CD14-positive monocyte (primary cell): Measurements from ENCODE around the gene GASK1B. TPM values are rescaled to one million over a fixed set of nuclear protein-coding genes. Genes with fewer than 3 reads are reported as not detected.
A peak's percentile ranks its signal among the peaks of the same experiment; 100 is the strongest.

ENCODE experiments used
- DNase-seq, 3 donors: peaks; one replicate each; pipeline ENCODE4 v3.0.0-alpha.2; 2011 to 2022
- H2AFZ ChIP-seq: 2 replicates; pipeline ENCODE4 v1.6.0; 2012; ENCODE audit warnings: mild to moderate bottlenecking, low read depth, low read length, inconsistent platforms; ENCODE audit not compliant: insufficient read depth, poor library complexity, severe bottlenecking
- H3K27ac ChIP-seq, 2 donors: 1 replicate in 1 of 2; 2 replicates in 1 of 2; pipeline ENCODE4 v1.5.1; 2012 to 2013; ENCODE audit warnings: low read length in 2 of 2, control low read depth in 1 of 2, inconsistent platforms in 1 of 2, low read depth in 1 of 2, mild to moderate bottlenecking in 1 of 2
- H3K27me3 ChIP-seq, 2 donors: one replicate each; pipeline versions ENCODE4 v1.6.0 to v1.6.1; 2011 to 2013; ENCODE audit warnings: low read length in 2 of 2; ENCODE audit not compliant: control insufficient read depth in 2 of 2, insufficient read depth in 2 of 2
- H3K36me3 ChIP-seq, 2 donors: replicated peaks in 1 of 2; 1 replicate in 1 of 2; 2 replicates in 1 of 2; pipeline versions ENCODE4 v1.5.1 to v1.6.1; 2012 to 2013; ENCODE audit warnings: low read length in 2 of 2, control low read depth in 1 of 2, inconsistent platforms in 1 of 2, mild to moderate bottlenecking in 1 of 2; ENCODE audit not compliant: insufficient read depth in 2 of 2, control insufficient read depth in 1 of 2
- H3K4me1 ChIP-seq, 2 donors: 1 replicate in 1 of 2; 2 replicates in 1 of 2; pipeline versions ENCODE4 v1.5.1 to v1.6.1; 2012 to 2013; ENCODE audit warnings: low read length in 2 of 2, control low read depth in 1 of 2, inconsistent platforms in 1 of 2, mild to moderate bottlenecking in 1 of 2, moderate library complexity in 1 of 2; ENCODE audit not compliant: insufficient read depth in 2 of 2, control insufficient read depth in 1 of 2
- H3K4me2 ChIP-seq: replicated peaks from 2 replicates; pipeline ENCODE3; 2012; ENCODE audit warnings: low read length, moderate library complexity, mild to moderate bottlenecking; ENCODE audit not compliant: poor library complexity, severe bottlenecking; ENCODE audit errors: extremely low read depth
- H3K4me3 ChIP-seq, 3 experiments: fragments of 200-600 bp in 1 of 3; sonication (generic) in 1 of 3; replicated peaks in 1 of 3; 1 replicate in 2 of 3; 2 replicates in 1 of 3; pipeline ENCODE4 v1.5.1; 2011 to 2013; ENCODE audit warnings: low read length in 3 of 3, mild to moderate bottlenecking in 3 of 3, control low read depth in 2 of 3, low read depth in 2 of 3, inconsistent platforms in 1 of 3, moderate library complexity in 1 of 3
- H3K79me2 ChIP-seq: 2 replicates; pipeline ENCODE4 v1.6.0; 2012; ENCODE audit warnings: mild to moderate bottlenecking, control low read depth, inconsistent platforms, low read length, moderate library complexity; ENCODE audit not compliant: insufficient read depth
- H3K9ac ChIP-seq: 2 replicates; pipeline ENCODE4 v1.6.0; 2017; ENCODE audit warnings: low read length, mild to moderate bottlenecking; ENCODE audit not compliant: insufficient read depth, poor library complexity, severe bottlenecking
- H3K9me3 ChIP-seq, 2 donors: replicated peaks in 1 of 2; 1 replicate in 1 of 2; 2 replicates in 1 of 2; pipeline versions ENCODE4 v1.5.1 to v1.6.1; 2012 to 2013; ENCODE audit warnings: low read length in 2 of 2, control low read depth in 1 of 2; ENCODE audit not compliant: control insufficient read depth in 1 of 2, insufficient read depth in 1 of 2
- H4K20me1 ChIP-seq: 2 replicates; pipeline ENCODE4 v1.6.0; 2012; ENCODE audit warnings: mild to moderate bottlenecking, low read length, control low read depth, moderate library complexity; ENCODE audit not compliant: insufficient read depth
- H3K27ac Mint-ChIP-seq, 7 donors: one replicate each; pipeline ENCODE4 v1.8.0; 2020; ENCODE audit warnings: mild to moderate bottlenecking in 7 of 7, mixed read lengths in 7 of 7, moderate library complexity in 6 of 7, inconsistent platforms in 2 of 7
- H3K27me3 Mint-ChIP-seq, 3 donors: one replicate each; pipeline ENCODE4 v1.8.0; 2021 to 2022; ENCODE audit warnings: low read depth in 3 of 3, mild to moderate bottlenecking in 3 of 3, mixed read lengths in 3 of 3, moderate library complexity in 3 of 3, inconsistent platforms in 1 of 3
- H3K36me3 Mint-ChIP-seq, 2 donors: one replicate each; pipeline ENCODE4 v1.8.0; 2020; ENCODE audit warnings: mixed read lengths in 2 of 2, inconsistent platforms in 1 of 2, mild to moderate bottlenecking in 1 of 2
- H3K4me1 Mint-ChIP-seq: one replicate; pipeline ENCODE4 v1.8.0; 2020; ENCODE audit warnings: mild to moderate bottlenecking, mixed read lengths
- H3K4me3 Mint-ChIP-seq, 2 donors: one replicate each; pipeline ENCODE4 v1.8.0; 2020; ENCODE audit warnings: mild to moderate bottlenecking in 2 of 2, mixed read lengths in 2 of 2, moderate library complexity in 1 of 2
- H3K9me3 Mint-ChIP-seq, 7 donors: one replicate each; pipeline ENCODE4 v1.8.0; 2020 to 2022; ENCODE audit warnings: mixed read lengths in 7 of 7, mild to moderate bottlenecking in 6 of 7, moderate library complexity in 6 of 7, inconsistent platforms in 2 of 7
- CTCF ChIP-seq: fragments of 200-600 bp; IDR thresholded peaks from one replicate; pipeline ENCODE4 v1.8.0; 2022; ENCODE audit warnings: antibody characterized with exemption, mild to moderate bottlenecking
- WGBS: methylation state at CpG from one replicate; pipeline ENCODE4 v1.1.5; 2013; ENCODE audit warnings: missing lambda C conversion rate; ENCODE audit not compliant: insufficient coverage; 5-methylcytosine and 5-hydroxymethylcytosine counted together
- intact Hi-C, 2 donors: fragments of 100-400 bp; cut with micrococcal nuclease; formaldehyde crosslinking; loops; one replicate each; pipeline versions ENCODE4 v1.15.0 to v1.15.1; 2023
- polyA plus RNA-seq, 3 donors: library from polyadenylated mRNA; depleted of rRNA in 1 of 3; unstranded in 2 of 3; stranded (reverse) in 1 of 3; fragments of 300-500 nt in 2 of 3; fragments of >200 nt in 1 of 3; fragmentation: Illumina TruSeq in 2 of 3; gene quantifications; 1 replicate in 2 of 3; 2 replicates in 1 of 3; pipeline ENCODE4 v1.2.3, GENCODE V29; 2012 to 2021

Gene GASK1B
- polyA plus RNA-seq, 3 donors = 34.4 to 106 (median 82.2) TPM

- H3K4me2 ChIP-seq = no peak overlapping the region
- Mint-ChIP-seq H3K27ac (peak overlapping the region in 1 of 7 donors; percentile 0), H3K4me1 (peaks cover 15% of the 10 kb centered on the region), H3K27me3 (no peaks in the 10 kb centered on the region), H3K4me3 (no peak overlapping the region), H3K36me3 (peaks cover 62 to 80% of the 10 kb centered on the region in 2 donors), H3K9me3 (no peaks in the 10 kb centered on the region)
- H3K9ac ChIP-seq = no peak overlapping the region
- no peak for DNase-seq
- no peaks in the 10 kb centered on the region for H4K20me1 ChIP-seq
- peaks cover 15 to 83% of the 10 kb centered on the region in 2 donors for H3K36me3 ChIP-seq
- TF ChIP-seq CTCF = no peak
- no peaks in the 10 kb centered on the region for H3K27me3 ChIP-seq
- WGBS = 80% methylated on average over 1 of the region's 5 CpGs
- no peak overlapping the region for H2AFZ ChIP-seq
- peaks cover 10 to 12% of the 10 kb centered on the region in 2 donors for H3K4me1 ChIP-seq
- no peak overlapping the region for H3K4me3 ChIP-seq
- H3K79me2 ChIP-seq = no peaks in the 10 kb centered on the region
- H3K27ac ChIP-seq = no peak overlapping the region
- H3K9me3 ChIP-seq = no peaks in the 10 kb centered on the region
- intact Hi-C loops = loop anchor here in 1 of 2 donors (5.0 kb wide), 1 partner anchor 55 kb away; no protein-coding TSS in a partner anchor
These were observed 24.5 kb upstream of the GASK1B start for GRCh38 chr4:158197194-158197776.

GRCh38 chr4:158195297-158195696, 22.5 kb upstream of the GASK1B start:
- Mint-ChIP-seq H3K9me3 (no peaks in the 10 kb centered on the region), H3K4me3 (no peak overlapping the region), H3K36me3 (peaks cover 58 to 83% of the 10 kb centered on the region in 2 donors), H3K27me3 (no peaks in the 10 kb centered on the region), H3K27ac (no peak overlapping the region), H3K4me1 (peaks cover 9% of the 10 kb centered on the region)
- H4K20me1 ChIP-seq = no peaks in the 10 kb centered on the region
- no peak overlapping the region for H3K4me3 ChIP-seq
- H3K9ac ChIP-seq = no peak overlapping the region
- H3K36me3 ChIP-seq = peaks cover 14 to 88% of the 10 kb centered on the region in 2 donors
- H3K9me3 ChIP-seq = no peaks in the 10 kb centered on the region
- no peak overlapping the region for H3K4me2 ChIP-seq
- no peak overlapping the region for H3K27ac ChIP-seq
- no peaks in the 10 kb centered on the region for H3K27me3 ChIP-seq
- no peak for TF ChIP-seq CTCF
- no peaks in the 10 kb centered on the region for H3K79me2 ChIP-seq
- no peak overlapping the region for H2AFZ ChIP-seq
- DNase-seq = no peak
- no CpG with 5 or more reads among the region's 1 CpG for WGBS
- intact Hi-C loops = loop anchor here in 1 of 2 donors (5.0 kb wide), 1 partner anchor 57 kb away; no protein-coding TSS in a partner anchor
- H3K4me1 ChIP-seq = no peaks in the 10 kb centered on the region
